HG02840 (cell line): ENCODE results near the gene HDLBP.
"Not testable (repeated sequence)": the region's sequence is repeated elsewhere in the genome, so short reads cannot be mapped to it uniquely, and the experiment has no call there.

ENCODE experiments used
- ATAC-seq: cut with Tn5 transposase; IDR thresholded peaks from one replicate; pipeline ENCODE4 v1.9.1; 2021; ENCODE audit warnings: mild to moderate bottlenecking, moderate library complexity, moderate number of reproducible peaks; ENCODE audit not compliant: unreplicated experiment, low FRiP score

HDLBP gene

DNA sequence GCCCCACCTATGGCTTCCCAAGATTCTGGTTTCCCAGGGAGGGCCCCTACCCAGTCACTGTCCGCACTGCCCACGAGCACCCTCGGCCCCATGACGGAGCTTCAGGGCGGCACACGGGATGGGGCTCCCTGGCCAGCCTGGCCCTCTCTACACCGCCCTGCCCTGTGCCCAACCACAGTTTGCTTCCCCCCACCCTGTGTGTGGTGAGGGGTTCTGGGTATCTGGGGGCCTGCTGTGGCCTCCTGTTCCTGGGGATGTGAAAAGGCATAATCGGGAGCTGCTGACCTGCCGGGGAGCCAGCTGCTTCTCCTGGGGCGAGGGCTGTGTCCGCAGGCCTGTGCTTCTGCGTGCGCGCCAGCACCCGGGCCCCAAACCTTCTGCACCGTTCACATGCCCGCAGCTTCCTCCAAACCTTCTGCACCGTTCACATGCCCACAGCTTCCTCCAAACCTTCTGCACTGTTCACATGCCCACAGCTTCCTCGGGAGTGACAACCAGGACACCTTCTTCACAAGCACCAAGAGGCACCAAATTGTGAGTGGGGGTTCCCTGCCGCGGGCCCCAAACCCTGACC, 114.6 kb downstream of the HDLBP start:
- ATAC-seq: no peak

GRCh38 chr2:241199897-241200821, 115.3 kb downstream of the HDLBP start:
- no peak for ATAC-seq

GRCh38 chr2:241199286-241199685, 116.2 kb downstream of the HDLBP start:
- no peak for ATAC-seq

DNA sequence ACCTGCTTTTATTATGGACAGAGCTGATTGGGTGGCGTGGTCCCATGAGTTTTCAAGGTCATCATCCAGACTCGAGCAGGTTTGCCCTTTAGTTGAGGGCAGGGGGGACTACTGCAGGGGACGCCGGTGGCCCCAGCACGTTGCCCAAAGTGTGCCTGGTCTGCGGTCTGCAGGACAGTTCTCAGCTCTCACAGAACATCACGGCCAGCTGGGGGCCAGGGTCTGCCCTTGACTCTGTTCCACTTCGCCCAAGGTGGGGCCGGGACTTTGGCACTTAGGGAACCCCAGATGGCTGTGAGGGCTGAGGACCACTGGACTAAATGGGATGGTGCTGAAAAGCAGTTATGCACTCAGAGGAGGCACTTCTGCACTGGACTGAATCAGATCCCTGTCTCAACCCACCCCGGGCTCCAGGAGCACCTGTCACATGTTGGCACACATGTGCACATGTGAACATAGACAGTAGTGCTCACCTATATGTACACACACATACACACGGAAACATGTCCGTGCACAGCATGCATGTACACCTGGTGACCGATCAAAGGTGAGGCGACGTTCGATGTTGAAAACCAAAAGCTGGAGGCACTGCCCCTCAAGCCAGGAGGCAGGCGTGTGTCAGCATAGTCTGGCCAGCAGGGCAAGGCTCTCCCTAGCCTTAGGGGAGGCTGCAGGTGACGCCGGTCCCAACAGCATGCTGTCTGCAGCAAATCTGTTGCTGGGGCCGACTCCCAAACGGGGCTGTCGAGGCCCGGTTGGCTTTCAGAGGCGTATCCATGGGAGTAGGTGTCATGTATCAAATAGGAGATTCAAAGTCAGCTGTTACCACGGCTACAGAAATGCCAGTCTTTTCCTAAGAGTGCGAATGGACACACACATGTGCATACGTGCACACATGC, 116.8 kb downstream of the HDLBP start:
- no peak for ATAC-seq

- no peak for ATAC-seq
Observed at GRCh38 chr2:241197947-241198346, 117.5 kb downstream of the HDLBP start.

DNA sequence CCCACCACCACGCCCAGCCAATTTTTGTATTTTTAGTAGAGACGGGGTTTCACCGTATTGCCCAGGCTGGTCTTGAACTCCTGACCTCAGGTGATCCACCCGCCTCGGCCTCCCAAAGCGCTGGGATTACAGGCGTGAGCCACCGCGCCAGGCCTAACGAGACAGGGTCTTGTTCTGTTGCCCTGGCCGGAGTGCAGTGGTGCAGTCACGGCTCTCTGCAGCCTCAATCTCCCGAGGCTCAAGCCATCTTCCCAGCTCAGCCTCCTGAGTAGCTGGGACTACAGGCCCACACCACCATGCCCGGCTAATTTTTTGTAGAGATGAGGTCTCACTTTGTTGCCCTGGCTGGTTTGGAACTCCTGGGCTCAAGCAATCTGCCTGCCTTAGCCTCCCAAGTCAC, 118.2 kb downstream of the HDLBP start:
- ATAC-seq: not testable (repeated sequence)

GRCh38 chr2:241195506-241196130, 119.9 kb downstream of the HDLBP start:
- ATAC-seq: no peak

DNA sequence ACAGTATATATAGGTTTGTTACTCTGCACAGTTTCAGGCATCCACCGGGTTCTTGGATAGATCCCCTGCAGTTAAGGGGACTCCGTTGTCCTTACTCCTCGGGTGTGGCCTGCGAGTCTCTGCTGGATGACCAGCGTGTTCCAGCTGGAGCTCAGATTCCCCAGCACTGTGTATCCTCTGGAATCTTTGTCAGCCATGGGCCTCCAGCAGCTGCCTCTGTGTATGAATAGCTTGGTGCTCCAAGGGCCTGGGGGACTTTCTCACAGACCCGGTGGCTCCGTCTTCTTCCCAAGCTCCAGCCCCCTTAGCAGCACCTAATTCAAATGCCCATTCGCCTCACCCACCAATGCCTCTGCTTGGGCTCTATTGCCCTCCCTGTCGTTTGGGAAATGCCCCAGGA, 120.7 kb downstream of the HDLBP start:
- no peak for ATAC-seq

DNA sequence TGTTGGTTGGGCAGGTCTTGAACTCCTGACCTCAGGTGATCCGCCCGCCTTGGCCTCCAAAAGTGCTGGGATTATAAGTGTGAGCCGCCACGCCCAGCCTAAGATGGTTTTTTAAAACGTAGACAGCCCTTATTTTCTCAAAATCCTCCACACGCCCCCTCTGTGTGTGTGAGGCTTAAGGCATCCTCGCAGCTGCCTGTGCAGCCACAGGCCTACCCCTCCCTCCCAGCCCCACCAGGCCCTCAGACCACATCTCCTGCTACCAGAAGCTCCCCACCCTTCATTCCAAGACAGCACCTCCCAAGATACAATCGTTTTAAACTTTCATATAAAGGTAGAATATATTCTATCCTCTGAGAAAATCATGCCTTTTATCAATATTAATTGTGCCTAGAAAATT, 122.2 kb downstream of the HDLBP start:
- ATAC-seq: no peak

DNA sequence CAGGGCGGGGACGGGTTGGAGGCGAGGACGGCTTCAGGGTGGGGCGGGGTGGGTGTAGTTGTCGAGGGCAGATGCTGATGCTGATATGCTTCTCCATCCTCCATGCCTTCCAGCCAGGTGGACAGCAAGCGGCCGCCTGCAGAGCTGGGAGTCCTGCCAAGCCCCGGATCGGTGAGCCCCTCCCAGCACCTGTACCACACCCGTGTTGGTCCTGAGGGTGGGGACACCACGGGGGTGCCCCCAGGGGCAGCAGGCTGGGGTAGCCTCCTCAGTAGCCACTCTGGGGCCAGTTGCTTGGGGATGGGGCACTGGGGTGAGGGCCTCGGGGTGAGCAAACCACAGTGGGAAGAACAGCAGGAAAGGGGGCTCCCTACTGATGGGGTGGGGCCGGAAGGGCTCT, 124.4 kb downstream of the HDLBP start:
- ATAC-seq: no peak

GRCh38 chr2:241190291-241190981, 125.0 kb downstream of the HDLBP start:
- no peak for ATAC-seq

GRCh38 chr2:241189856-241190201, 125.6 kb downstream of the HDLBP start:
- ATAC-seq: no peak

GRCh38 chr2:241189093-241189855, 126.2 kb downstream of the HDLBP start:
- no peak for ATAC-seq

- no peak for ATAC-seq
Observed at GRCh38 chr2:241188361-241189092, 126.9 kb downstream of the HDLBP start, which contains the start of gene ANO7. Gene ANO7, plus strand, starts transcription at chr2:241188677. Its CDS starts 1,387 bp downstream, at chr2:241190064.

GRCh38 chr2:241187918-241188234, 127.6 kb downstream of the HDLBP start:
- ATAC-seq: no peak

- ATAC-seq: no peak
Observed at GRCh38 chr2:241187101-241187917, 128.2 kb downstream of the HDLBP start.

DNA sequence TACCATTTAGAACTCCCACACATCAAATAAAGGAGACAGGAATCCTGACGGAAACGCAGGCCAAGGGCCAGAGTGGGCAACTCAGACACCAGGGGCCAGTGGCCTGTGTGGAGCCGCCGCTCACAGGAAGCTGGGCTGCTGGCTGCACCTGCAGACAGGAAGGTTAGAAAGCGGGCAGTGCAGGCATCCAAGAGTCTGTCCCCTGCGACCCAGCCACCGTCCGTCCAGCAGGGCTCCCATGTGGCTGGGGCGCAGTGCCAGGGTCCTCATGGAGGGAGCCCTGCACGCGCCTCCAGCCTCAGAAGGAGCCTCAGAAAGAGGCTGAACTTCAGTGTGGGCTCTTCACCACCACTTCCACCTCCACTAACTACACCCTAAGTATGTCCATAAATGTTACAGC, 129.5 kb downstream of the HDLBP start:
- ATAC-seq: no peak

DNA sequence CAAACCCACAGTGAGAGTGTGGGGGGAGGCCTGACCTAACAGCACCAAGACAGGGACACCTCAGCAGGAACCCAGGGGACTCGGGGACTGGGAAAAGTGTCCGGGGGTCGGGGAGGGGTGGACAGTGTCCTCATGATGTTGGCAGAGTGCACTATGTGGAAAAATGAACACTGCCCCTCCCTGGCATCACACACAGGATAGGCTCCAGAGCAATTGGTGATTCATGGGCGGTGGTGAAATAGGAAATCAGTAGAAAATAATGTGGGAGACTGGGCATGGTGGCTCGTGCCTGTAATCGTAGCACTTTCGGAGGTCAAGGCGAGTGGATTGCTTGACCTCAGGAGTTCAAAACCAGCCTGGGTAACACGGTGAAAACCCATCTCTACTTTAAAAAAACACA, 130.6 kb downstream of the HDLBP start:
- ATAC-seq: no peak
